Smooth muscle cell (in vitro differentiated cells): ENCODE data around the gene LRRC1. TPM values are rescaled to one million over a fixed set of nuclear protein-coding genes. Genes with fewer than 3 reads are reported as not detected.

Source experiments
- DNase-seq: peaks from one replicate; lab custom pipeline; 2025; ENCODE audit not compliant: unreplicated experiment; lab: John Stamatoyannopoulos, UW
- H2AFZ ChIP-seq: fragments of 200-600 bp; sonication (generic); 2 replicates; pipeline ENCODE4 v1.6.0; 2016; ENCODE audit warnings: antibody characterized with exemption, low read depth, mild to moderate bottlenecking
- H3F3A ChIP-seq: fragments of 200-600 bp; sonication (generic); 2 replicates; pipeline ENCODE4 v1.6.0; 2017; ENCODE audit warnings: antibody characterized with exemption, low read depth
- H3K27ac ChIP-seq: fragments of 200-600 bp; sonication (generic); 2 replicates; pipeline ENCODE4 v1.5.1; 2016; ENCODE audit warnings: low read depth, mild to moderate bottlenecking
- H3K27me3 ChIP-seq: fragments of 200-600 bp; sonication (generic); 2 replicates; pipeline ENCODE4 v1.6.1; 2016; ENCODE audit warnings: low read depth, mild to moderate bottlenecking
- H3K36me3 ChIP-seq: fragments of 200-600 bp; sonication (generic); 2 replicates; pipeline ENCODE4 v1.5.1; 2016; ENCODE audit warnings: low read depth
- H3K4me1 ChIP-seq: fragments of 200-600 bp; sonication (generic); 2 replicates; pipeline ENCODE4 v1.5.1; 2016; ENCODE audit warnings: low read depth
- H3K4me2 ChIP-seq: fragments of 200-600 bp; sonication (generic); 2 replicates; pipeline ENCODE4 v1.6.0; 2016; ENCODE audit warnings: mild to moderate bottlenecking
- H3K4me3 ChIP-seq: fragments of 200-600 bp; sonication (generic); 2 replicates; pipeline ENCODE4 v1.5.1; 2016; ENCODE audit warnings: mild to moderate bottlenecking
- H3K79me2 ChIP-seq: fragments of 200-600 bp; sonication (generic); 2 replicates; pipeline ENCODE4 v1.6.0; 2016; ENCODE audit warnings: low read depth, mild to moderate bottlenecking
- H3K9ac ChIP-seq: fragments of 200-600 bp; sonication (generic); 2 replicates; pipeline ENCODE4 v1.6.0; 2016; ENCODE audit warnings: low read depth
- H3K9me3 ChIP-seq: fragments of 200-600 bp; sonication (generic); replicated peaks from 2 replicates; pipeline ENCODE4 v1.5.1; 2016; ENCODE audit warnings: low read depth
- H4K20me1 ChIP-seq: fragments of 200-600 bp; sonication (generic); 2 replicates; pipeline ENCODE4 v1.6.0; 2016; ENCODE audit warnings: low read depth
- CTCF ChIP-seq: fragments of 200-600 bp; sonication (generic); IDR thresholded peaks from 2 replicates; pipeline ENCODE4 v1.5.1; 2017; ENCODE audit warnings: borderline replicate concordance, mild to moderate bottlenecking, antibody characterized with exemption; ENCODE audit not compliant: insufficient read depth, poor library complexity, severe bottlenecking
- WGBS: methylation state at CpG from one replicate; pipeline ENCODE4 v1.1.7; 2016; ENCODE audit warnings: low lambda C conversion rate; 5-methylcytosine and 5-hydroxymethylcytosine counted together
- polyA plus RNA-seq: library from polyadenylated mRNA; unstranded; fragments of >200 nt; fragmentation: Nextera tagmentation; extraction: Ambion mirVana; gene quantifications from 2 replicates; pipeline ENCODE4 v1.2.1, GENCODE V29; 2016
- total RNA-seq: library from RNA; depleted of rRNA; stranded (reverse); fragments of >200 nt; gene quantifications from 2 replicates; pipeline ENCODE4 v1.2.3, GENCODE V29; 2014

LRRC1 gene
- total and polyA plus RNA-seq, 2 experiments from 2014 or later = 11.8 to 19.9 TPM

GRCh38 chr6:53756396-53756795 is 38.4 kb upstream of the LRRC1 start:
- Histone ChIP-seq H3K27me3 (no peaks in the 10 kb centered on the region), H3K36me3 (no peaks in the 10 kb centered on the region), H3F3A (no peaks in the 10 kb centered on the region), H3K79me2 (no peaks in the 10 kb centered on the region), H3K27ac (no peak overlapping the region), H3K4me3 (no peak overlapping the region), H3K4me1 (no peaks in the 10 kb centered on the region), H2AFZ (no peak overlapping the region), H4K20me1 (no peaks in the 10 kb centered on the region), H3K9ac (no peak overlapping the region), H3K4me2 (no peak overlapping the region), H3K9me3 (no peaks in the 10 kb centered on the region)
- no peak for DNase-seq
- no peak for TF ChIP-seq CTCF
- 96% methylated on average over 3 of the region's 3 CpGs for WGBS

GRCh38 chr6:53758496-53758895 is 36.3 kb upstream of the LRRC1 start:
- Histone ChIP-seq H4K20me1 (no peaks in the 10 kb centered on the region), H3K4me2 (no peak overlapping the region), H3K27me3 (no peaks in the 10 kb centered on the region), H3K36me3 (no peaks in the 10 kb centered on the region), H3K9ac (no peak overlapping the region), H3K27ac (no peak overlapping the region), H3K4me3 (no peak overlapping the region), H3F3A (no peaks in the 10 kb centered on the region), H2AFZ (no peak overlapping the region), H3K79me2 (no peaks in the 10 kb centered on the region), H3K4me1 (no peaks in the 10 kb centered on the region), H3K9me3 (no peaks in the 10 kb centered on the region)
- no peak for DNase-seq
- TF ChIP-seq CTCF = no peak
- 82% methylated on average over 1 of the region's 1 CpG for WGBS

- no peaks in the 10 kb centered on the region for H3K9me3 ChIP-seq
- H4K20me1 ChIP-seq = no peaks in the 10 kb centered on the region
- no peaks in the 10 kb centered on the region for H3F3A ChIP-seq
- no peaks in the 10 kb centered on the region for H3K79me2 ChIP-seq
- no peak for TF ChIP-seq CTCF
- no peaks in the 10 kb centered on the region for H3K27me3 ChIP-seq
- 90% methylated on average over 1 of the region's 1 CpG for WGBS
- no peaks in the 10 kb centered on the region for H3K36me3 ChIP-seq
- H3K4me1 ChIP-seq = no peaks in the 10 kb centered on the region
- H3K9ac ChIP-seq = no peak overlapping the region
- H3K27ac ChIP-seq = no peak overlapping the region
- H3K4me3 ChIP-seq = no peak overlapping the region
- H3K4me2 ChIP-seq = no peak overlapping the region
- no peak for DNase-seq
- no peak overlapping the region for H2AFZ ChIP-seq
Observed at GRCh38 chr6:53761036-53761435, 33.8 kb upstream of the LRRC1 start.

GRCh38 chr6:53765270-53765669 is 29.5 kb upstream of the LRRC1 start:
- no peak overlapping the region for H3K4me3 ChIP-seq
- WGBS = 64% methylated on average over 3 of the region's 3 CpGs

More at GRCh38 chr6:53765270-53765669, 29.5 kb upstream of the LRRC1 start:
- no peak overlapping the region for H2AFZ ChIP-seq
- H3K4me2 ChIP-seq = no peak overlapping the region
- no peak overlapping the region for H3K27ac ChIP-seq
- TF ChIP-seq CTCF = no peak
- H3K9me3 ChIP-seq = no peaks in the 10 kb centered on the region
- H4K20me1 ChIP-seq = no peaks in the 10 kb centered on the region
- H3K36me3 ChIP-seq = no peaks in the 10 kb centered on the region
- H3K9ac ChIP-seq = no peak overlapping the region
- H3K27me3 ChIP-seq = no peaks in the 10 kb centered on the region
- no peaks in the 10 kb centered on the region for H3K4me1 ChIP-seq
- H3F3A ChIP-seq = no peaks in the 10 kb centered on the region
- H3K79me2 ChIP-seq = no peaks in the 10 kb centered on the region
- no peak for DNase-seq
